Brain microvascular endothelial cell (primary cell): ENCODE measurements around the gene EBF3.

ENCODE experiments used
- DNase-seq: peaks from one replicate; pipeline ENCODE4 v3.0.0-alpha.2; 2020
- H3K27ac ChIP-seq: fragments of 250-450 bp; sonication (Bioruptor Pico); 2 replicates; pipeline ENCODE4 v1.5.1; 2020; ENCODE audit warnings: mild to moderate bottlenecking, moderate library complexity
- H3K27me3 ChIP-seq: fragments of 250-450 bp; sonication (Bioruptor Pico); replicated peaks from 2 replicates; pipeline ENCODE4 v1.5.1; 2020; ENCODE audit warnings: mild to moderate bottlenecking
- H3K36me3 ChIP-seq: fragments of 250-450 bp; sonication (Bioruptor Pico); replicated peaks from 2 replicates; pipeline ENCODE4 v1.5.1; 2020; ENCODE audit warnings: mild to moderate bottlenecking
- H3K4me3 ChIP-seq: 2 replicates; pipeline ENCODE4 v1.5.1; 2011; ENCODE audit warnings: low read depth, mild to moderate bottlenecking, control low read depth, low read length, moderate library complexity
- CTCF ChIP-seq: IDR thresholded peaks from 2 replicates; pipeline ENCODE4 v1.5.1; 2011; ENCODE audit warnings: low read depth, mild to moderate bottlenecking, moderate library complexity, low read length, control low read depth, inconsistent platforms; ENCODE audit errors: missing control alignments
- in situ Hi-C: cut with HindIII; loops from 2 replicates; pipeline ENCODE4 v1.10.0; 2017; ENCODE audit warnings: low sequenced_read_pairs, low pct_ligation_motif_present

EBF3 gene

GRCh38 chr10:129992356-129992755 is 28.3 kb upstream of the EBF3 start:
- no peak for TF ChIP-seq CTCF
- Histone ChIP-seq H3K27me3 (no peaks in the 10 kb centered on the region), H3K27ac (no peak overlapping the region), H3K36me3 (no peaks in the 10 kb centered on the region), H3K4me3 (no peak overlapping the region)
- in situ Hi-C loops, result no loop called here
- DNase-seq, result no peak

- in situ Hi-C loops, result no loop called here
- H3K27ac ChIP-seq, result no peak overlapping the region
- DNase-seq, result no peak
- H3K36me3 ChIP-seq, result no peaks in the 10 kb centered on the region
- no peak overlapping the region for H3K4me3 ChIP-seq
- H3K27me3 ChIP-seq, result no peaks in the 10 kb centered on the region
- no peak for TF ChIP-seq CTCF
Observed at GRCh38 chr10:129982825-129983224, 18.8 kb upstream of the EBF3 start.

GRCh38 chr10:129978980-129979379 is 14.9 kb upstream of the EBF3 start:
- no peak for TF ChIP-seq CTCF
- Histone ChIP-seq H3K36me3 (no peaks in the 10 kb centered on the region), H3K27ac (no peak overlapping the region), H3K27me3 (peaks cover 1% of the 10 kb centered on the region), H3K4me3 (no peak overlapping the region)
- DNase-seq, result no peak
- in situ Hi-C loops, result no loop called here

- in situ Hi-C loops, result no loop called here
Observed at GRCh38 chr10:129978322-129978721, 14.2 kb upstream of the EBF3 start.

GRCh38 chr10:129977794-129978193 is 13.7 kb upstream of the EBF3 start:
- no peak for DNase-seq
- Histone ChIP-seq H3K27ac (no peak overlapping the region), H3K4me3 (no peak overlapping the region), H3K27me3 (peaks cover 13% of the 10 kb centered on the region), H3K36me3 (no peaks in the 10 kb centered on the region)
- TF ChIP-seq CTCF, result no peak
- in situ Hi-C loops, result no loop called here

More at GRCh38 chr10:129978322-129978721, 14.2 kb upstream of the EBF3 start:
- TF ChIP-seq CTCF, result no peak
- Histone ChIP-seq H3K4me3 (no peak overlapping the region), H3K27me3 (peaks cover 8% of the 10 kb centered on the region), H3K27ac (no peak overlapping the region), H3K36me3 (no peaks in the 10 kb centered on the region)
- DNase-seq, result no peak

- no peak overlapping the region for H3K4me3 ChIP-seq
- no peaks in the 10 kb centered on the region for H3K36me3 ChIP-seq
- no peak for DNase-seq
- H3K27ac ChIP-seq, result no peak overlapping the region
- peaks cover 51% of the 10 kb centered on the region for H3K27me3 ChIP-seq
- no peak for TF ChIP-seq CTCF
- in situ Hi-C loops, result no loop called here
Observed at GRCh38 chr10:129973674-129974059, 9.6 kb upstream of the EBF3 start.
